K562 (cell line): Measurements from ENCODE around the gene PCSK6. TPM values are rescaled to one million over a fixed set of nuclear protein-coding genes. Genes with fewer than 3 reads are reported as not detected.
A peak's percentile ranks its signal among the peaks of the same experiment; 100 is the strongest.

Experiments
- ATAC-seq: fragments of 200-7000 bp; cut with Tn5 transposase; 3 replicates; pipeline ENCODE4 v1.9.1; 2020; ENCODE audit warnings: moderate library complexity
- BruUV-seq: library from RNA; stranded (reverse); fragments of 400-500 nt; replicated peaks from 2 replicates; lab custom pipeline; 2021; lab: Mats Ljungman, UMichigan
- CTCF ChIA-PET: fragments of 300-600 bp; formaldehyde crosslinking; extraction: SDS; loops from one replicate; lab custom pipeline; 2021; ENCODE audit warnings: low intra/inter-chr PET ratio; lab: Yijun Ruan, JAX
- POLR2A ChIA-PET: fragments of 300-600, 350-650 bp; sonication (Branson Sonifier 250); formaldehyde crosslinking; extraction: SDS; loops from one replicate; lab custom pipeline; 2021; ENCODE audit warnings: antibody characterized with exemption, inconsistent platforms; lab: Yijun Ruan, JAX
- DNase-seq, 4 experiments: peaks; one replicate each; pipeline versions ENCODE4 v3.0.0 to v3.0.0-alpha.2; 2011 to 2018; ENCODE audit warnings: low spot score in 3 of 4, mixed read lengths in 3 of 4; ENCODE audit errors: extremely low read depth in 1 of 4
- FAIRE-seq: peaks from 2 replicates; lab custom pipeline; 2011; peaks lifted over from hg19 to GRCh38; lab: Jason Lieb, UNC
- H2AFZ ChIP-seq: 2 replicates; pipeline ENCODE4 v1.6.0; 2011; ENCODE audit warnings: low read depth, low read length, control low read depth, inconsistent platforms
- H3K27ac ChIP-seq: fragments of 200-600 bp; 3 replicates; pipeline ENCODE4 v1.8.0; 2011; ENCODE audit warnings: low read depth, mild to moderate bottlenecking, control low read depth, inconsistent platforms, low read length, moderate library complexity, mixed read lengths; ENCODE audit errors: extremely low read depth
- H3K27me3 ChIP-seq, 2 experiments: fragments of 300-600 bp in 1 of 2; 2 replicates in 1 of 2; 3 replicates in 1 of 2; pipeline versions ENCODE4 v1.6.0 to v1.8.0; 2011; ENCODE audit warnings: inconsistent platforms in 2 of 2, low read length in 2 of 2, mild to moderate bottlenecking in 1 of 2, mixed read lengths in 1 of 2, moderate library complexity in 1 of 2; ENCODE audit not compliant: control insufficient read depth in 2 of 2, insufficient read depth in 2 of 2
- H3K36me3 ChIP-seq: fragments of 300-600 bp; 3 replicates; pipeline ENCODE4 v1.8.0; 2011; ENCODE audit warnings: mild to moderate bottlenecking, low read length, inconsistent platforms; ENCODE audit not compliant: control insufficient read depth, insufficient read depth
- H3K4me1 ChIP-seq, 2 experiments: fragments of 200-600 bp in 1 of 2; replicated peaks in 1 of 2; 2 replicates in 1 of 2; 3 replicates in 1 of 2; pipeline versions ENCODE4 v1.5.1 to v1.8.0; 2011; ENCODE audit warnings: inconsistent platforms in 2 of 2, low read length in 2 of 2, mild to moderate bottlenecking in 1 of 2, mixed read lengths in 1 of 2, moderate library complexity in 1 of 2; ENCODE audit not compliant: control insufficient read depth in 2 of 2, insufficient read depth in 2 of 2
- H3K4me2 ChIP-seq: 2 replicates; pipeline ENCODE4 v1.6.1; 2011; ENCODE audit warnings: low read length, control low read depth, inconsistent platforms, mixed read lengths; ENCODE audit not compliant: insufficient read depth
- H3K4me3 ChIP-seq: fragments of 200-600 bp; sonication (generic), shearing (Covaris generic); 2 replicates; pipeline ENCODE4 v1.5.1; 2016; ENCODE audit warnings: control low read depth, inconsistent platforms
- H3K79me2 ChIP-seq: fragments of 200-600 bp; 3 replicates; pipeline ENCODE4 v1.8.0; 2011; ENCODE audit warnings: low read length, inconsistent platforms; ENCODE audit not compliant: control insufficient read depth, insufficient read depth
- H3K9ac ChIP-seq, 2 experiments: 2 replicates each; pipeline versions ENCODE4 v1.6.0 to v1.6.1; 2011; ENCODE audit warnings: low read depth in 2 of 2, low read length in 2 of 2, control low read depth in 1 of 2, inconsistent platforms in 1 of 2, mild to moderate bottlenecking in 1 of 2, mixed read lengths in 1 of 2; ENCODE audit not compliant: insufficient read depth in 1 of 2
- H3K9me1 ChIP-seq: one replicate; pipeline ENCODE4 v1.6.0; 2011; ENCODE audit warnings: inconsistent platforms, mild to moderate bottlenecking, low read length, moderate library complexity; ENCODE audit not compliant: control insufficient read depth, insufficient read depth
- H3K9me3 ChIP-seq: replicated peaks from 2 replicates; pipeline ENCODE4 v1.5.1; 2011; ENCODE audit warnings: low read depth, low read length, inconsistent platforms; ENCODE audit not compliant: control insufficient read depth, insufficient read depth
- H4K20me1 ChIP-seq: replicated peaks from 2 replicates; pipeline ENCODE4 v1.6.1; 2011; ENCODE audit warnings: low read length, inconsistent platforms, mixed read lengths; ENCODE audit not compliant: control insufficient read depth, insufficient read depth
- CSDE1 ChIP-seq, 2 experiments: fragments of 450-650 bp; IDR thresholded peaks; 2 replicates each; pipeline ENCODE4 v1.6.1; 2016; ENCODE audit warnings: mild to moderate bottlenecking in 1 of 2
- HMGXB4 ChIP-seq: sonication (generic); formaldehyde crosslinking; IDR thresholded peaks from 2 replicates; pipeline ENCODE4 v1.8.1; 2023; ENCODE audit warnings: mild to moderate bottlenecking, missing genetic modification reagents
- MAFF ChIP-seq: IDR thresholded peaks from 2 replicates; pipeline ENCODE4 v1.6.1; 2012; ENCODE audit warnings: low read length, improper control_type of control experiment
- MCM2 ChIP-seq: fragments of 450-650 bp; IDR thresholded peaks from 2 replicates; pipeline ENCODE4 v1.6.1; 2017; ENCODE audit warnings: low read depth, mild to moderate bottlenecking
- MEF2A ChIP-seq: IDR thresholded peaks from 2 replicates; pipeline ENCODE4 v1.6.1; 2011; ENCODE audit warnings: low read depth, mild to moderate bottlenecking, low read length, moderate library complexity; ENCODE audit not compliant: control insufficient read depth
- NCOA2 ChIP-seq, 2 experiments: fragments of 450-650 bp; IDR thresholded peaks; 2 replicates each; pipeline ENCODE4 v1.6.1; 2018; ENCODE audit warnings: mild to moderate bottlenecking in 2 of 2, moderate library complexity in 1 of 2; ENCODE audit not compliant: partially characterized antibody in 2 of 2
- NCOR1 ChIP-seq: fragments of 450-650 bp; IDR thresholded peaks from 2 replicates; pipeline ENCODE4 v1.6.1; 2016; ENCODE audit warnings: mild to moderate bottlenecking, moderate library complexity
- POLR2A ChIP-seq: fragments of 450-650 bp; conservative IDR thresholded peaks from 2 replicates; pipeline ENCODE4 v1.6.1; 2016
- SAFB ChIP-seq: fragments of 200-400 bp; formaldehyde crosslinking; IDR thresholded peaks from 2 replicates; pipeline ENCODE4 v1.6.1; 2017; ENCODE audit warnings: low read depth, low read length, borderline replicate concordance
- SMARCB1 ChIP-seq: IDR thresholded peaks from 2 replicates; pipeline ENCODE4 v1.6.1; 2011; ENCODE audit warnings: improper control_type of control experiment, low read depth; ENCODE audit not compliant: insufficient read length
- SUPT5H ChIP-seq: fragments of 450-650 bp; IDR thresholded peaks from 2 replicates; pipeline ENCODE4 v1.6.1; 2016
- TSC22D4 ChIP-seq: fragments of 450-650 bp; IDR thresholded peaks from 2 replicates; pipeline ENCODE4 v1.6.1; 2016; ENCODE audit warnings: missing genetic modification characterization, missing biosample characterization, control low read depth
- ZNF23 ChIP-seq: fragments of 250-450 bp; sonication (Bioruptor Pico); IDR thresholded peaks from 2 replicates; pipeline ENCODE4 v1.4.0; 2020; ENCODE audit warnings: mild to moderate bottlenecking
- ZNF232 ChIP-seq: sonication (generic); formaldehyde crosslinking; IDR thresholded peaks from 2 replicates; pipeline ENCODE4 v1.8.0; 2022; ENCODE audit warnings: mild to moderate bottlenecking, missing genetic modification reagents
- ZNF668 ChIP-seq: fragments of 250-450 bp; sonication (Bioruptor Pico); IDR thresholded peaks from 2 replicates; pipeline ENCODE4 v1.8.0; 2022; ENCODE audit warnings: mild to moderate bottlenecking, inconsistent platforms
- WGBS: fragments of 100-300 bp; shearing (Covaris generic); methylation state at CpG from one replicate; pipeline ENCODE4 v1.1.6; 2016; ENCODE audit warnings: low coverage, mixed read lengths; ENCODE audit not compliant: insufficient coverage; ENCODE audit errors: missing lambda C conversion rate; 5-methylcytosine and 5-hydroxymethylcytosine counted together
- in situ Hi-C: fragments of 300-500 bp; cut with MboI; formaldehyde crosslinking; loops from 4 replicates; pipeline ENCODE4 v1.15.0; 2018; ENCODE audit warnings: inconsistent platforms, mixed read lengths
- intact Hi-C: fragments of 100-400 bp; cut with micrococcal nuclease; formaldehyde crosslinking; loops from 2 replicates; pipeline ENCODE4 v1.14.2; 2022
- polyA plus RNA-seq, 8 experiments: library from polyadenylated mRNA; depleted of rRNA in 4 of 8; stranded (reverse) in 5 of 8; unstranded in 3 of 8; fragments of >200 nt; fragmentation: Nextera tagmentation in 2 of 8; fragmentation: Illumina TruSeq in 1 of 8; extraction: Ambion mirVana in 2 of 8; extraction: Trizol in 1 of 8; gene quantifications; 2 replicates each; pipeline versions ENCODE4 v1.2.1 to v1.2.3, GENCODE V29; 2011 to 2014; ENCODE audit warnings: inconsistent platforms in 1 of 8, missing spikeins in 1 of 8
- total RNA-seq, 7 experiments: library from RNA; depleted of rRNA in 6 of 7; stranded (reverse); fragments of >200 nt in 6 of 7; fragmentation: Illumina TruSeq in 2 of 7; extraction: Trizol in 2 of 7; gene quantifications; 2 replicates each; pipeline versions ENCODE4 v1.2.1 to v1.2.3, GENCODE V29; 2011 to 2021; ENCODE audit warnings: low replicate concordance in 1 of 7

PCSK6 gene
- total and polyA plus RNA-seq, 9 of the 15 experiments (the other 6 are each of a cell fraction or from before 2014, with no cell fraction given) = 2.2 to 32.6 (median 14.5) TPM

GRCh38 chr15:101280007-101280406 lies 209.5 kb downstream of the PCSK6 start:
- DNase-seq (no peak), FAIRE-seq (no peak), ATAC-seq (no peak)
- no peaks in the 10 kb centered on the region for H3K27me3 ChIP-seq
- H3K4me1 ChIP-seq = peaks cover 6 to 10% of the 10 kb centered on the region in 2 experiments; a peak in 4 of 5 replicates
- H3K4me3 ChIP-seq = no peak overlapping the region
- intact Hi-C loops (no loop called here), in situ Hi-C loops (no loop called here)
- POLR2A ChIA-PET = no interaction called here
- H3K9me3 ChIP-seq = no peaks in the 10 kb centered on the region
- no peaks in the 10 kb centered on the region for H3K9me1 ChIP-seq
- peaks cover 11% of the 10 kb centered on the region; the same call in 1 of the 2 replicates for H4K20me1 ChIP-seq
- H3K4me2 ChIP-seq = no peak overlapping the region
- H3K79me2 ChIP-seq = peaks cover 19% of the 10 kb centered on the region
- no peak overlapping the region for H3K27ac ChIP-seq
- CTCF ChIA-PET = no interaction called here
- no peak for TF ChIP-seq ZNF668 (CRISPR knock-in tag)
- no peak for TF ChIP-seq SAFB
- TF ChIP-seq NCOA2 (IDR thresholded peaks at IDR 0.05; ENCODE audit: partially characterized antibody in 2 of 2) = no peak
- TF ChIP-seq SUPT5H = peak; percentile 16; the same call in 1 of the 2 replicates
- TF ChIP-seq TSC22D4 = no peak
- peak; percentile 56; the same call in 1 of the 2 replicates for TF ChIP-seq POLR2A
- no peak for TF ChIP-seq ZNF232 (CRISPR knock-in tag)
- no peak for TF ChIP-seq MCM2
- no peak for TF ChIP-seq NCOR1
- no peak for TF ChIP-seq SMARCB1
- no peak for TF ChIP-seq HMGXB4
- TF ChIP-seq CSDE1 (IDR thresholded peaks at IDR 0.05) = no peak
- no peak for TF ChIP-seq MAFF
- TF ChIP-seq MEF2A = no peak
- TF ChIP-seq ZNF23 (CRISPR knock-in tag) = no peak
- H2AFZ ChIP-seq = no peak overlapping the region
- WGBS = 86% methylated on average over 2 of the region's 2 CpGs
- peaks cover 61% of the 10 kb centered on the region for H3K36me3 ChIP-seq
- no TSS peak for BruUV-seq
- H3K9ac ChIP-seq = no peak overlapping the region
